ENCODE measurements around the gene ATP8B1. TPM values are rescaled to one million over a fixed set of nuclear protein-coding genes. Genes with fewer than 3 reads are reported as not detected.

ATP8B1 gene
- polyA plus RNA-seq, 3 donors, result 23.1 to 32.7 (median 31.3) TPM

DNA sequence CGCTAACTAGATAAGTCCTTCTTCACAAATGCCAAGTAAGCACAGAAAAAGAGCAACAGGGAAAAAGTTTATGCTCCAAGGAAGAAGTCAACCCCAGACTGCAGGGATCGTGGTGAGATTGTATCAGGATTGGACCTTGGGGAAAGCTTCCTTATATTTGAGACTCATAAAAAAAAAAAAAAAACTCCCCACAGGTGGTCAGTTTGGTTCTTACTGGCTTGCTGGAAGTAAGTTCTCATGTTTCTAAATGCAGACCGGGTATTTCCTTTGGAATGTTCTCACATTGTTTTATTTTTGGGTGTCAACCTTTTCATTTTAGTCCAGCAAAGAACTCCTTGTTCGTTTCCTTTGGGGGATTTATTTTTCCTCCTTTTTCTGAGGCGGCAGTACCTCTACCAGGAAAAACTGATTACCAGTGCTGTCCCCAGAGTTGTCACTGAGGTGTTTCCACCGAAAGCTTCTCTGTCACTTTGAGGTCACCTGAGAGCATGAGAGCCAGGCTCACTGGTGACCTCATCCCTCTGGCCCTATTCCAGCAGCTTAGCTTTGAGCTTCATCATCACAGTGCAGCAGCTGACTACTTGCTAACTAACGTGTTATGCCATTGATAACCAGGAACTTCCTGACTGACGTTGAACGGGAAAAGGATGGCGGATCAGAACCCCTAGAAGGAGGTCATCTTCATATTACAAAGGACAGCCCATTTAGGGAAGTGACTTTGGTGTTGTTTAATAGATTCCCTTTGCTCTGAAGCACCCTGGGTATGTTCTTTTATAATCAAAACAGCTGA, 16.8 kb upstream of the ATP8B1 start:
- no peak for DNase-seq (ENCODE audit: low read depth in 3 of 3, low spot score in 2 of 3)

DNA sequence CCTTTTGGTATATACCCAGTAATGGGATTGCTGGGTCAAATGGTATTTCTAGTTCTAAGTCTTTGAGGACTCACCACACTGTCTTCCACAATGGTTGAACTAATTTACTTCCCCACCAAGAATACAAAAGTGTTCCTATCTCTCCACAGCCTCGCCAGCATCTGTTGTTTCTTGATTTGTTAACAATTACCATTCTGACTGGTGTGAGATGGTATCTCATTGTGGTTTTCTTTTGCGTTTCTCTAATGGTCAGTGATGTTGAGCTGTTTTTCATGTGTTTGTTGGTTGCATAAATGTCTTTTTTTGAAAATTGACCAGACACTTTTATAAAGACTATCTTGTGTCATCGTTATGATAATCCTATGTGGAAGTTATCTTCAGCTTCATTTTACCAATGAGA, 16.0 kb upstream of the ATP8B1 start:
- no peak for DNase-seq (ENCODE audit: low read depth in 3 of 3, low spot score in 2 of 3)

DNA sequence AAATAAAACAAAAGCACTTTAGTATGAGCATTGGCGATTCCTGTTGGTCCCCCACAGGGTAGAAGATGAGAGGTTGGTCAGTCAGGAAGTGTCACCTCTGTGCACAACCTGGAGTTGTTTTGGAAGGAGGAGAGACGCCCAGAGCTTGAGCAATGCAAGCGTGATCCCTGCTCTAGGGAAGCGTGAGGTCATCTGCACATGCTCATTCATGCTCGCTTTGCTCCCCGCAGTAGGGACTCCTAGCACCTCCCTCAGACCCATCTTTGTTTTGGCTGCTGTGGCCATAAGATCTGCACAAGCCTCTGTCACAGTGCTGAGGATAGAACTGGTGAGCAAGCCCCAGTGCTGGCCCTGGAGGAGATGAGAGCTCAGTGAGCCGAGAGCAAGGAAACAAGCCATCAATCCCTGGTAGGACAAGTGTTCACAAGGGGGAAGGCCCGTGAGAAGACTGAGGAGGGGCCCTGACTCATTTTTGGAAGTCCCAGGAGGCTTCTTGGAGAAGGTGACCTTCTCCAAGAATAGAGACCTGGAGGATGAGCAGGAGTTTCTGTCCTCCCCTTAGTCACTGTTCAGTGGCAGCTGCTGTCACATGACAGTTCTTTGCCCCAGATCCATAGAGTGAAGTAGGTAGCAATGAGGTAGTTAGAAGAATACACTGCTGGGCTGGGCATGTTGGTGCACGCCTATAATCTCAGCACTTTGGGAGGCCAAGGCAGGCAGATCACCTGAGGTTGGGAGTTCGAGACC, 13.3 kb upstream of the ATP8B1 start:
- no peak for DNase-seq (ENCODE audit: low read depth in 3 of 3, low spot score in 2 of 3)

DNA sequence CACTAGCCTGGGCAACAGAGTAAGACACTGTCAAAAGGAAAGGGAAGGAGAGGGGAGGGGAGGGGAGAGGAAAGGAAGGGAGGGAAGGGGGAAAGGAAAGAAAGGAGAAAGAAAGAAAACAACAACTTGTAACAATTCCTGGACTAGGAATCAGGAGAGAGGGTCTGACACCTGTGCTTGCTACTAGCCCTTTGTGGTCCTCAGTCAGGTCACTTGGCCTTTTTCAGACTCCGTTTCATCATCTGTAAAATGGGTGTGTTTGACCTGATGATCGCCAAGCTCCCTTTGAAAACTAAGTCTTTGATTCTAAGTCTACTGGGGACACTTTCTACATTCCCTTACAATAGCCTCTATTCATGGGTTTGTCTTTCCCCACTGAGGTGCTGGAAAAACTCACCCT, 11.4 kb upstream of the ATP8B1 start:
- DNase-seq (ENCODE audit: low read depth in 3 of 3, low spot score in 2 of 3), result no peak

DNA sequence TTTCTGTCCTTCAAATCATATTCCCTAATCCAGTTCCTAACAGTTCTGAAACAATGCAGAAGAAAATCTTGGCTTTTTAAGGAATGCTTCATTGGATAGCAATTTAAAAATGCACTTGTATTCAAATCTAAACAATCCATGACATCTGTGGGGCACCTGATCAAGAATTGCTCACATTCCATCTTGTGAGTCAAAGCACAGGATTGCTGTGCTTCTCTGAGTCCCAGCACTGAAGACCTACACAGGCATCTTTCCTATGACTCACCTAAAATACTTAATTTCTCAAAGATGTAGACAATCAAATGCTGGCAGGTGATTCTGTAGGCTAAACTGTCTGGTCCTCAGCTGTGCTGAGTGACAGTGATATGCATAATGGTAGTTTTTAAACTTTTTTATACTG, 10.1 kb upstream of the ATP8B1 start:
- DNase-seq (ENCODE audit: low read depth in 3 of 3, low spot score in 2 of 3), result no peak

DNA sequence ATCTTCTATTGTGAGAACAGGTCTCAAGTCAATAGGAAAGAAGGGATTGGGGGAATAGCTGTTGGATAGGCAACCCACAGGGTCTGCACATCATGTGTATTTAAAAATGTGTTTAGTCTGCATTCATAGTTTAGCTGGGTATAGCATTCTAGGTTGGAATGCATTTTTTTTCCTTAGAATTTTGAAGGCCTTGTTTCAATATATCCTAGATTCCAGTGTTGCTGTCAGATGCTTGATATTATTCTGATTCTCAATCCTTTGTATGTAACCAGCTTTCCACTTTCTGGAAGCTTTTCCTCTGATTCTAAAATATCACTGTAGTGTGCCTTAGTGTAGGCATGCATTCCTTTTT, 9.0 kb upstream of the ATP8B1 start:
- no peak for DNase-seq (ENCODE audit: low read depth in 3 of 3, low spot score in 2 of 3)

DNA sequence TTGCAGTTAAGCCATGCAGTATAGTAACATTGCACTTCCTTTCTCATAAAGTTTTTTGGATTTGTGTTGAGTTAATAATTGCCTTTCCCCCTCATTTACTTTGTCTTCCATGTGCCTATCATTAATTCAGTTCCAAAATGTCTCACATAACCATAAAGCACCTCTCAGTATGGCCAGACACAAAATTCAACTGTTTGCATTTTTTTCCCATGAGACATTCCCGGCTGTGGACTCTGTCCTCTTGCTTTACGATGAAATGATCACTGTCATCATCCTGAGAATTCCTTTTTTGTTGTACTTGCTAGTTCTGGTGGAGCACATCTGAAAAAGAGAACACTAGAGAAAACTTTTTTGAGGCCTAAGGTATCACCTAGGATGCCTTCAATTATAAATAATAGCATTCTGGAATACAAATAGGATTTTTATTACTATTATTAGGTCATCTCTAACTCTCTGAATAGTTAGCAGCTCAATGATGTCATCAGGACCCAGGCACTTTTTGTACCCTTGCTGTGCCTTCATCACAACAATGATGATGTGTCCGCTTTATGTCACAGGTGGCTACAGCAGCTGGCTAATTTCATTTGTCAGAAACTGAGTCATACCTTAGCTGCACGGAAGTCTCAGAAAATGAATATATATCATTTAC, 8.5 kb upstream of the ATP8B1 start:
- no peak for DNase-seq (ENCODE audit: low read depth in 3 of 3, low spot score in 2 of 3)

DNA sequence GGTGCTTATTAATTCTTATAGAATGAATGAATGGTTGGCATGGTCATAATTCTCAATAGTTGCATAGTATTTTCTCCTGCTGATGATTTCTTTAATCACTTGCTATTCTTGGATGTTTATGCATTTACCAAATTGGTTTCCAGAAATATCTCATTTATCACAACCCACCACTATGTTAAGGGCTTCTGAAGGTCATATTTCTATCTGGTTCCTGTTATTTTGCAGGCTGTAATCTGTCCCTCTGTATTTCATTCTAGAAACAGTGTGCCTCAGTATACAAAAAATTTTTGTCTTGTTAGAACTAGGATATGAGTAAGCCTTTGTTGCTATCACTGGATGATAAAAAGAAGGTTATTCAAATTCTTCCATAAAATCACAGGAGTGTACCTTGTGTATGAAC, 6.1 kb upstream of the ATP8B1 start:
- DNase-seq (ENCODE audit: low read depth in 3 of 3, low spot score in 2 of 3), result no peak

DNA sequence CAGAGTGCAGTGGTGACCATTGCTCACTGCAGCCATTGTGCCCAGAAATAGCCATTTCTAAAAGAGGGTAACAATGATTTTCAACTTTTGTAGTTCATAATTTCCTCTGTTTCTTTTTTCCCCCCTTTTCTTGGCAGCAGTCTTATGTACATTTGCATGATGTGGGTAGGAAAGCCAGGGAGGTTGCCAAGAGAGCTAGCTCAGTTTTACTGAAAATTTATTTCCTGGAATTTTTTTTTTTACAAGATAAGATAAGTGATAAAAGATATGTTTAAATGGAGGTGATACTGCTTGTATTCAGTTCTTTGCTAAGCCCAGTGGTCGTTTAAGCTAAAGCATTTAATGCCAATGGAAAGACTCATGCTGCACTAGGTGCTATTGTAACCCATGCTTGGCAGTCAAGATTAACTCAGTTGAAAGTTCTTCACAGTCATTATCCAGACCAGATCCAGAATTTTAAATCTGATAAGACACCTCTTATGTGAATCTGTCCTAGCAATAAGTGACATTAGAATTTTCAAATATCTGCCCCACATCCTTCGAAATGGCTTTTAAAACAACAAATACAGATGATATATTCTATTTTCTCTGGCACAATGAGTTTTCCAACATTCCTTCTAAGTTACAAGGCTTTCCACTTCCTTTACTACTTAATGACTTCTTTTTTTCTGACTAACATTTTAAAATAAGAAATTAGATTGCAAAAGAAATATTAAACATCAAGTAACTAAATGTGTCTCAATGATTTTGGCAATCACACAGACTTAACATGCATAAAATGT, 4.4 kb upstream of the ATP8B1 start:
- no peak for DNase-seq (ENCODE audit: low read depth in 3 of 3, low spot score in 2 of 3)

DNA sequence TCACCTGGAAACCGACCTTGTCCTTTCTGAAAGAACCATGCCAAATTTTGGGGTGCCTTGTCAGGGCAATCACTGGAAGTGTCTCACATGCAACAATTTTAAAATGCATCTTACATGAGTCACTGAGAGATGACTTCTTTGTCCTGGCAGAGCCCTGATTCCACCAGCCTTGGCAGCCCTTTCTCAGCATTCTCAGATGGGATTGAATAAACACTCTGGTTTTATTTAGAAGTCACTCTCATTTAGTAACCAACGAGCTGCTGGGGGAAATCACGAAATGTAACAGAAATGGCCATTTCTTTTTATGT, 3.8 kb upstream of the ATP8B1 start:
- DNase-seq (ENCODE audit: low read depth in 3 of 3, low spot score in 2 of 3), result no peak

DNA sequence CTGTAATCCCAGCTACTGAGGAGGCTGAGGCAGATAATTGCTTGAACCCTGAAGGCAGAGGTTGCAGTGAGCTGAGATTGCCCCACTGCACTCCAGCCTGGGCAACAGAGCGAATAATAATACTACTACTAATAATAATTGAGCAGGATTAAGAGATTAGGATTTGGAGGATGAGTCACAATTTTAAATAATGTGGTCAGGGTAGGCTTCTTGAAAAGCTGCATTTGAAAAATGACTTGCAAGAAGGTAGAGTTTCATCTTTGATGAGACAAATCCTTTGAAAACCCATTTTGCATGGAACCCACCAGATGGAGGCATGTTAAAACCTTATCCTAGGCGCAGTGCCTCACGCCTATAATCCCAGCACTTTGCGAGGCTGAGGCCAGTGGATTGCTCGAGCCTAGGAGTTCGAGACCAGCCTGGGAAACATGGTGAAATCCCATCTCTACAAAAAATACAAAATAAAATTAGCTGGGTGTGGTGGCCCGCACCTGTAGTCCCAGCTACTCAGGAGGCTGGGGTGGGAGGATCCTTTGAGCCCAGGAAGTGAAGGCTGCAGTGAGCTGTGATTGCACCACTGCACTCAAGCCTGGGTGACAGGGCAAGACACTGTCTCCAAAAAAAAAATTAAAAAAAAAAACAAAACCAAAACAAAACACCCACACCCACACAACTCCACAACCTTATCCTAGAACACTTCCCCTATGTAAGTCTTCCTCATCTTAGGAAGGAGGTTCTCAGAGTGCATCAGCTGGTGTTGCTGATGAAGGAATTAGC, 3.3 kb upstream of the ATP8B1 start:
- no peak for DNase-seq (ENCODE audit: low read depth in 3 of 3, low spot score in 2 of 3)

DNA sequence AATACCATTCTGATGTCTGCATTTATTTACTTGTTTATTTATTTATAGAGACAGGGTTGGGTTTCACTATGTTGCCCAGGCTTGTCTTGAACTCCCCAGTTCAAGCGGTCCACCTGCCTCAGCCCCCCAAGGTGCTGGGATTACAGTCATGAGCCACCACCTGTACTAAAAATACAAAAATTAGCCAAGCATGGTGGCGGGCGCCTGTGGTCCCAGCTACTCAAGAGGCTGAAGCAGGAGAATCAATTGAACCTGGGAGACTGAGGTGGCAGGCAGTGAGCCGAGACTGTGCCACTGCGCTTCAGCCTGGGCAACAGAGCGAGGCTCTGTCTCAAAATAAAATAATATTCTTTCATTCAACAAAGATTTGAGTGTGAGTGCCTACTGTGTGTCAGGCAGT, 2.0 kb upstream of the ATP8B1 start:
- no peak for DNase-seq (ENCODE audit: low read depth in 3 of 3, low spot score in 2 of 3)

DNA sequence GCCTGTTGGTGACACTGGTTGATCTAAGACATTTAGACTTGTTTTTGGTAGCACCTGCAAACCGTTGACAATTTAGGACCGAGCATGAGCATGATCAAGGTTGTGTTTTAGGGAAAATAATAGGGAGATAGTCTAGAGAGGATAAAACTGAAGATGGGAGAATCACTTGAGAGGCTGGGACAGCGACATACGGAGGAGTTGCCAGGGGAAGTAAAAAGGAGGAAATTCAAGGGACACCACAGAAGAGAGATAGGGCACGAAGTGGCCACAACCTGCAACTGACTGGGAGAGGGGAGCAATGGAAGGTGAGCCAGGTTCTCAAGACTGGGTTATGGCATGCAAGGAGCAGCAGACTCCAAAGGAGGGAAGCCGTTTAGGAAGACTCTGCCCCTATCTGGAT, 1.4 kb upstream of the ATP8B1 start:
- no peak for DNase-seq (ENCODE audit: low read depth in 3 of 3, low spot score in 2 of 3)

DNA sequence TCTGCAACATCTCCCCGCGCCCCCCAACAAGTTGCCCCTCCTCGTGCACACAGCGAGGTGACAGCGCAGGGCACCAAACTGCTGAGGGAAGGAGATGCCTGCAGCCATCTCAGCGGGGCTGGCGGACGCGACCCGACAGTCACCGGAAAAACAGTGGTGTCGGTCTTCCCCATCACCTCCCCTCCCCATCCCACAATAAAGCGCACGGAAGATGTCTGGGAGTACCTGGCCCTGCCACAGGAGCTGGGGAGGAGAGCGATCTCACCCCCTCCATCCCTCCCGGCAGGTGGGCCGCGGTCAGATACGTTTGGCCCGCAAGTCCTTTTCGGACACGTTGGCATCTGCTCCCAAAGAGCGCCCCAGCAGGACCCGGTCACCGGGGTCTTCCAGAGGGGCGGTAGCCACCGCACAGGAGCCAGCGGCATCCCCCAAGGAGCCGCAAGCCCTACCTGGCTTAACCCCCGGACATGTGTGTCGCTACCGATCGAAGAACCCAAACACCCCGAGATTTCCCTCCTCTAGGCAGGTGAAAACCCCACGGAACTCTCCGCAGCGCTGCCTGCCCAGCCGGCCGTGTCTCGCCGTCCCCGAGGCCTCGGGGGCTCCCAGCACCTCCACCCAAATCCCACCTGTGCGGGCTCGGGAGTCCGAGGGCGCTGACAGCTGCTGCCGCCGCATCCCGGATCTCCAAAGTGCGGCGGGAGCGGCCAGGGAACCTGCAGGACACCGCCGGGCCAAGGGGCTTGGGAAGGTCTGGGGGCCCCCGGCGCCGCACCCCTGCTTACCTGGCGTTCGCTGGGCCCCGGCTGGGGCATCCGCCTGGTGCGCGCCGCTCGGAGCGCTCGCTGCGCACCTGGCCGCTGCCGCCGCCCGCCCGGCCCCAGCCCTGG, 657 bp downstream of the ATP8B1 start:
- no peak for DNase-seq (ENCODE audit: low read depth in 3 of 3, low spot score in 2 of 3)

DNA sequence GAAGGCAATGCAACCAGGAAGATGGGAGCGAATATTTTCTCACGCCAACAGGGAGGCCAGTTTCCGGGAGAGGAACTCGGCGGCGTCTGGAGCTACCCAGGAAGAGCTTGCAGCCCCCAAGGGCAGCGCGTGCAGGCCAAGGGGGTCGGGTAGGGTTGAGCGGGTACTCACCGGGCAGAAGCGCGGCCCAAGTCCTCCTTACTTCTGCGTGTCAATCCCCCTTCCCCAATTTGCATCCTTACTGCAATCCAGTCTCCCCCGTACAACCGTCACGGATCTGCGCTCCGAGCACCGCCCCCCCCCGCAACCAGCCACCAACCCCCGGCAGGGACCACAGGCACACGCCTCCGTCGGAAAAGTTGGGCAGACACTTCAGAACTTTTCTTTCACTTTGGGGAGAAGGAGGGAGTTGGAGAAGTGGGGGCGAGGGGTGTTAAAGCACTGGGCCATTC, 1.3 kb downstream of the ATP8B1 start:
- DNase-seq (ENCODE audit: low read depth in 3 of 3, low spot score in 2 of 3), result no peak

DNA sequence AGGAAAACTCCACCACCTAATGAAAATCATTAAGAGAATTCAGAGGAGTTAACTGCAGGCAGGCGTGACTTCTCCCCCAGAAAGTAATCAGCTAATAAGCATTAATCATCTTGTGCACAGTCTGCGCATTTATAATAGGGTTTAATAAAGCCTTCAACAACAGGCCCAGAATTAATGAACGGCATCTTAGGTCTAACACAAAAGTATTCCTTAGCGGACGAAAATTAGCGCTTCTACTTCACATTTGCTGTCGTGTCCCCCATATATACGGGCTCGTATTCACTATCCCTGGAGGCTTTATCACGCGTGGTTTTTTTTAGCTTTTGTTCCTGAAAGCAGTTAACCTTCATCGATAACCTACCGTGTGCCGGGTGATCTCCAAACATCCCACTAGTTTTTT, 1.8 kb downstream of the ATP8B1 start:
- no peak for DNase-seq (ENCODE audit: low read depth in 3 of 3, low spot score in 2 of 3)

DNA sequence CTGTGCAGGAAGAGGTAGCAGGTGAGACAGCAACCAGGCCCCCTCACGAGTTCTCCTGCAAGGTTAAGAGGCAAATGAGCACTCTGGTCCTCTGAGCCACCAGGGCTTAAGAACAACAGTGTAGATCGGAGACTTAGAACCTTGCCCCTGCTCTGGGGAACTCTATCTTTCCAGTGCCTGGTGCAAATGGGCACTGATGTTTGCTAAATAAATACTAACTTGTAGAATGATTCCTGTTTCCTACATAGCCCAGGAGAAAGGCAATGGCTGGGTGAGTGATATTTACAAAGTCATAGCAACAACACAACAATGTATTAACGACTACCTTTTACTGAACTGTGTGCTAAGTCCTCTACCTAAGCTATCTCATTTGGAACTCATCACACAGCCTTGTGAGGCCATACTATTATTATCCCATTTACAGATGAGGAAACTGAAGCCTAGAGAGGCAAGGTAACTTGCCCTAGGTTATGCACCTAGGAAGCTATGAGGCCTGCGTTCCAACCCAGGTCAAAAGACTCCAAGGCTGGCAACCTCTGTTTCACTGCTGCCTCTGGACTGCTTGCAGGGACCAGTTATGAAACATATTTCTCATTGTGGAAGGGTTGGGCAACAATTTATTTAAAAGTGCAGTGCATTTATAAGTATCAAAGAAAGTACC, 4.3 kb downstream of the ATP8B1 start:
- no peak for DNase-seq (ENCODE audit: low read depth in 3 of 3, low spot score in 2 of 3)

DNA sequence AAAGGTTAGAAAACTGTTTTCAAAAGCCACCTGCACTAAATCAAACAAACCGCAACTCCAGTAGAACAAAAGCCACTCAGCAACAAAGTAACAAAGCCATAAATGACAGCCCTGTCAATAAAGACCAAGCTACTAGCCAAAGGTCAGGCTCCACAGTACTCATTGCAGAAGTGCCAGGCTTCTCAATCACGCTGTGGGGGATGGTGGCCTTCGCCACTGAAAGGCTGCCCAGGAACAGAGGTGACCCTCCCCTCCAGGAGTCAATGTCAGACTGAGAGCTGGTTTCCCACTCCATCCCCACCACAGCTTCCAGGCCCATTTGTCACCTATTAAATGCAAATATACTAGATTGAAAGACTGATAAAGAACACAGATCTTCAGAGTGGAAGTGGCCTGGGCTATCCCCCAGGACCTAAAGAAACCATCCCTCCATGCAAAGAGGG, 5.9 kb downstream of the ATP8B1 start:
- DNase-seq (ENCODE audit: low read depth in 3 of 3, low spot score in 2 of 3), result no peak

All from right renal cortex interstitium (tissue), 3 donors.